ENCODE measurements around the gene KISS1R. TPM values are rescaled to one million over a fixed set of nuclear protein-coding genes. Genes with fewer than 3 reads are reported as not detected.
"Not testable (repeated sequence)": the region's sequence is repeated elsewhere in the genome, so short reads cannot be mapped to it uniquely, and the experiment has no call there.

KISS1R gene
- total and polyA plus RNA-seq, 4 donors = not detected

DNA sequence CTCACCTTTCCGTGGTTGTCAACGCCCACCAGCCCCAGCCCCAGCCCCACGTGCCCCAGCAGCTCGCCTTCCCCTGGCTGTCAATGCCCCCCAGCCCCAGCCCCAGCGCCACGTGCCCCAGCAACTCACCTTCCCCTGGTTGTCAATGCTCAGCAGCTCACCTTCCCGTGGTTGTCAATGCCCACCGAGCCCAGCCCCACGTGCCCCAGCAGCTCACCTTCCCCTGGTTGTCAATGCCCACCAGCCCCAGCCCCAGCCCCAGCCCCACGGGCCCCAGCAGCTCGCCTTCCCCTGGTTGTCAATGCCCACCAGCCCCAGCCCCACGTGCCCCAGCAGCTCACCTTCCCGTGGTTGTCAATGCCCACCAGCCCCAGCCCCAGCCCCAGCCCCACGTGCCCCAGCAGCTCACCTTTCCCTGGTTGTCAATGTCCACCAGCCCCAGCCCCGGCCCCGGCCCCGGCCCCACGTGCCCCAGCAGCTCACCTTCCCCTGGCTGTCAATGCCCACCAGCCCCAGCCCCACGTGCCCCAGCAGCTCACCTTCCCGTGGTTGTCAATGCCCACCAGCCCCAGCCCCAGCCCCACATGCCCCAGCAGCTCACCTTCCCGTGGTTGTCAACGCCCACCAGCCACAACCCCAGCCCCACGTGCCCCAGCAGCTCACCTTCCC is 39.0 kb upstream of the KISS1R start:
- not testable (repeated sequence) for DNase-seq (ENCODE audit: low spot score)

DNA sequence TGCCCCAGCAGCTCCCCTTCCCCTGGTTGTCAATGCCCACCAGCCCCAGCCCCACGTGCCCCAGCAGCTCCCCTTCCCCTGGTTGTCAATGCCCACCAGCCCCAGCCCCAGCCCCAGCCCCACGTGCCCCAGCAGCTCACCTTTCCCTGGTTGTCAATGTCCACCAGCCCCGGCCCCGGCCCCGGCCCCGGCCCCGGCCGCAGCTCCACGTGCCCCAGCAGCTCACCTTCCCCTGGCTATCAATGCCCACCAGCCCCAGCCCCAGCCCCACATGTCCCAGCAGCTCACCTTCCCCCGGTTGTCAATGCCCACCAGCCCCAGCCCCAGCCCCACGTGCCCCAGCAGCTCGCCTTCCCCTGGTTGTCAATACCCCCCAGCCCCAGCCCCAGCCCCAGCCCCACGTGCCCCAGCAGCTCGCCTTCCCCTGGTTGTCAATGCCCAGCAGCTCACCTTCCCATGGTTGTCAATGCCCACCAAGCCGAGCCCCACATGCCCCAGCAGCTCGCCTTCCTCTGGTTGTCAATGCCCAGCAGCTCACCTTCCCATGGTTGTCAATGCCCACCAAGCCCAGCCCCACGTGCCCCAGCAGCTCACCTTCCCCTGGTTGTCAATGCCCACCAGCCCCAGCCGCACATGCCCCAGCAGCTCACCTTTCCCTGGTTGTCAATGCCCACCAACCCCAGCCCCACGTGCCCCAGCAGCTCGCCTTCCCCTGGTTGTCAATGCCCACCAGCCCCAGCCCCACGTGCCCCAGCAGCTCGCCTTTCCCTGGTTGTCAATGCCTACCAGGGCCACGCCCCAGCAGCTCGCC is 38.2 kb upstream of the KISS1R start:
- H3K36me3 ChIP-seq (ENCODE audit: control insufficient read depth in 4 of 4, insufficient read depth in 3 of 4, low read depth in 1 of 4, low read length in 3 of 4) = peaks cover 3 to 50% (median 11%) of the 10 kb centered on the region in 4 donors

More for the DNA sequence above, 39.0 kb upstream of the KISS1R start:
- WGBS = 88% methylated on average over 23 of the region's 23 CpGs
- H3K4me1 ChIP-seq (ENCODE audit: control insufficient read depth in 4 of 4, insufficient read depth in 4 of 4, low read length in 3 of 4); H3K9me3 ChIP-seq (ENCODE audit: control insufficient read depth in 4 of 4, low read length in 3 of 4); H3K4me3 ChIP-seq (ENCODE audit: low read depth in 1 of 3, low read length in 3 of 3); H3K27me3 ChIP-seq (ENCODE audit: control insufficient read depth in 4 of 4, insufficient read depth in 4 of 4, low read length in 3 of 4); H3K27ac ChIP-seq (ENCODE audit: low read depth in 1 of 2, low read length in 2 of 2); H3K9ac ChIP-seq (ENCODE audit: low read depth in 1 of 2, low read length in 2 of 2): not testable (repeated sequence)
- peaks cover 5 to 49% (median 12%) of the 10 kb centered on the region in 4 donors for H3K36me3 ChIP-seq (ENCODE audit: control insufficient read depth in 4 of 4, insufficient read depth in 3 of 4, low read depth in 1 of 4, low read length in 3 of 4)

DNA sequence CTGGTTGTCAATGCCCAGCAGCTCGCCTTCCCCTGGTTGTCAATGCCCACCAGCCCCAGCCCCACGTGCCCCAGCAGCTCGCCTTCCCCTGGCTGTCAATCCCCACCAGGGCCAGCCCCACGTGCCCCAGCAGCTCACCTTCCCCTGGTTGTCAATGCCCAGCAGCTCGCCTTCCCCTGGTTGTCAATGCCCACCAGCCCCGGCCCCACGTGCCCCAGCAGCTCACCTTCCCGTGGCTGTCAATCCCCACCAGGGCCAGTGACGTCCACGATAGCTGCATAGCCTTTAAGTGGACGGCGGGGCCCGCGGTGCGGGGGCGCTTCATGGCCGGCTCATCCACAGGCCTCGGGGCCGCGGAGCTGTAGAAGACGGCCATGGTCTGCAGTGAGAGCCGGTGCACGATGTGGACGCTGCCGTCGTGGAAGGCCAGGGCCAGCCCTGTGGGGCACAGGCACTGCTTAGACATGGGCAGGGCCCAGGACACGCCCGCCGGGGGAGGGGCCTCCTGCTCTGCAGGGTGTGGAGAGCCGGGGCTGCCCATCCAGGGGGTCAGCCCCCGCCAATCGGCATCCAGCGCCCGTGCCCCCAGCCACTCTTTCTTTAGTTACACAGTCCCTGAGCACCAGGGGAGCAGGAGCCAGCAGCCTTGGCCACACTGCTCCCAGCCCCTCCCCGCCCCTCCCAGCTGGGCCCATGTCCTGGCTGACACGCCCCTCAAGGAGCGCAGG is 37.3 kb upstream of the KISS1R start:
- TF ChIP-seq, protein P1, sequence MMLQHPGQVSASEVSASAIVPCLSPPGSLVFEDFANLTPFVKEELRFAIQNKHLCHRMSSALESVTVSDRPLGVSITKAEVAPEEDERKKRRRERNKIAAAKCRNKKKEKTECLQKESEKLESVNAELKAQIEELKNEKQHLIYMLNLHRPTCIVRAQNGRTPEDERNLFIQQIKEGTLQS (IDR thresholded peaks at IDR 0.05) = no peak
- TF ChIP-seq HNF4G (IDR thresholded peaks at IDR 0.05) (no peak), FOXA1 (IDR thresholded peaks at IDR 0.05) (no peak), YY1 (IDR thresholded peaks at IDR 0.05) (no peak)
- TF ChIP-seq, protein P2, sequence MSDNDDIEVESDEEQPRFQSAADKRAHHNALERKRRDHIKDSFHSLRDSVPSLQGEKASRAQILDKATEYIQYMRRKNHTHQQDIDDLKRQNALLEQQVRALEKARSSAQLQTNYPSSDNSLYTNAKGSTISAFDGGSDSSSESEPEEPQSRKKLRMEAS (IDR thresholded peaks at IDR 0.05) = no peak
- no peak for DNase-seq (ENCODE audit: low spot score)
- Histone ChIP-seq H3K36me3 (ENCODE audit: control insufficient read depth in 4 of 4, insufficient read depth in 3 of 4, low read depth in 1 of 4, low read length in 3 of 4) (peaks cover 3 to 52% (median 12%) of the 10 kb centered on the region in 4 donors), H3K27ac (ENCODE audit: low read depth in 1 of 2, low read length in 2 of 2) (no peak overlapping the region), H3K27me3 (ENCODE audit: control insufficient read depth in 4 of 4, insufficient read depth in 4 of 4, low read length in 3 of 4) (no peaks in the 10 kb centered on the region), H3K9me3 (ENCODE audit: control insufficient read depth in 4 of 4, low read length in 3 of 4) (no peaks in the 10 kb centered on the region), H3K4me1 (ENCODE audit: control insufficient read depth in 4 of 4, insufficient read depth in 4 of 4, low read length in 3 of 4) (no peaks in the 10 kb centered on the region), H3K4me3 (ENCODE audit: low read depth in 1 of 3, low read length in 3 of 3) (no peak overlapping the region), H3K9ac (ENCODE audit: low read depth in 1 of 2, low read length in 2 of 2) (no peak overlapping the region)
- 92% methylated on average over 37 of the region's 37 CpGs for WGBS

More for the DNA sequence above, 38.2 kb upstream of the KISS1R start:
- DNase-seq (ENCODE audit: low spot score); H3K4me3 ChIP-seq (ENCODE audit: low read depth in 1 of 3, low read length in 3 of 3); H3K27me3 ChIP-seq (ENCODE audit: control insufficient read depth in 4 of 4, insufficient read depth in 4 of 4, low read length in 3 of 4); H3K9ac ChIP-seq (ENCODE audit: low read depth in 1 of 2, low read length in 2 of 2); H3K4me1 ChIP-seq (ENCODE audit: control insufficient read depth in 4 of 4, insufficient read depth in 4 of 4, low read length in 3 of 4); H3K27ac ChIP-seq (ENCODE audit: low read depth in 1 of 2, low read length in 2 of 2); H3K9me3 ChIP-seq (ENCODE audit: control insufficient read depth in 4 of 4, low read length in 3 of 4): not testable (repeated sequence)
- 86% methylated on average over 24 of the region's 24 CpGs for WGBS

DNA sequence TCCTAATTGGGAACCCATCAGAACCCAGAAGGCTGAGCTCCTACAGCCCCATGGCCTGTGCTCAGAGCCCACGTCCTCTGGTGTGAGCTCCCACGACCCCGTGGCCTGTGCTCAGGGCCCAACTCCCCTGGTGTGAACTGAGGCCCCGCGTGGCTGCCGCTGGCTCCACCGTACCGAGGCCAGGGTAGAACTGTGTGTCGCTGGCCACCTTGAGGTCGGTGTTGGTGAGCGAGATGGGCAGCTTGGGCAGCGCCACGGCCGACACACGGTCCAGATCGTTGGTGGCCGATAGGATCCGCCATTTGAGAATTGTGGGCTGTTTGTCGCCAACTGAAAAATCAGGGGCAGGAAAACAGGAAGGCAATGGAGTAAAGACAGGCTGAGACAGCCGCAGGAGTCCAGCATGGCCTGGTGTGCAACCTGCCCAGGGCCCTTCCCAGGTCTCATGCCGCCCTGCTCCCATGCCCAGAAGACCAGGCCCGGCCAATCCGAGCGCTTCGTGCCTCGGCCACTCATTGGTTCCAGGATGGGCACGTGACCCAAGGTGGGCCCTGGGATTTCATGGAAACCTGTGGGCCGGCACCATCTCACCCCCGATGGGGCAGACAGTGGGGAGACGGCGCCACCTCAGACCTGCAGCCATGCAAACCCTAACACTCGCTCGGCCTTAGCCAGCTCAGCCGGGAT is 35.6 kb upstream of the KISS1R start:
- Histone ChIP-seq H3K4me3 (ENCODE audit: low read depth in 1 of 3, low read length in 3 of 3) (no peak overlapping the region), H3K36me3 (ENCODE audit: control insufficient read depth in 4 of 4, insufficient read depth in 3 of 4, low read depth in 1 of 4, low read length in 3 of 4) (peaks cover 0 to 54% (median 16%) of the 10 kb centered on the region in 4 donors)
- WGBS = 98% methylated on average over 34 of the region's 34 CpGs

More for the DNA sequence above, 35.6 kb upstream of the KISS1R start:
- Histone ChIP-seq H3K4me1 (ENCODE audit: control insufficient read depth in 4 of 4, insufficient read depth in 4 of 4, low read length in 3 of 4) (no peaks in the 10 kb centered on the region), H3K9me3 (ENCODE audit: control insufficient read depth in 4 of 4, low read length in 3 of 4) (no peaks in the 10 kb centered on the region), H3K9ac (ENCODE audit: low read depth in 1 of 2, low read length in 2 of 2) (no peak overlapping the region), H3K27ac (ENCODE audit: low read depth in 1 of 2, low read length in 2 of 2) (no peak overlapping the region), H3K27me3 (ENCODE audit: control insufficient read depth in 4 of 4, insufficient read depth in 4 of 4, low read length in 3 of 4) (no peaks in the 10 kb centered on the region)
- DNase-seq (ENCODE audit: low spot score) = no peak
- no peak for TF ChIP-seq YY1 (IDR thresholded peaks at IDR 0.05)
- no peak for TF ChIP-seq SP1 (IDR thresholded peaks at IDR 0.05)

Data from liver (tissue), 9 donors.